Stromal cell of bone marrow (primary cell): Measurements from ENCODE around the gene RFX5.
"Not testable (repeated sequence)": the region's sequence is repeated elsewhere in the genome, so short reads cannot be mapped to it uniquely, and the experiment has no call there.

Experiments
- DNase-seq: peaks from one replicate; pipeline ENCODE4 v3.0.0-alpha.2; 2012; ENCODE audit warnings: low read depth

RFX5 gene

GRCh38 chr1:151362308-151363155 lies 15.5 kb upstream of the RFX5 start:
- no peak for DNase-seq

DNA sequence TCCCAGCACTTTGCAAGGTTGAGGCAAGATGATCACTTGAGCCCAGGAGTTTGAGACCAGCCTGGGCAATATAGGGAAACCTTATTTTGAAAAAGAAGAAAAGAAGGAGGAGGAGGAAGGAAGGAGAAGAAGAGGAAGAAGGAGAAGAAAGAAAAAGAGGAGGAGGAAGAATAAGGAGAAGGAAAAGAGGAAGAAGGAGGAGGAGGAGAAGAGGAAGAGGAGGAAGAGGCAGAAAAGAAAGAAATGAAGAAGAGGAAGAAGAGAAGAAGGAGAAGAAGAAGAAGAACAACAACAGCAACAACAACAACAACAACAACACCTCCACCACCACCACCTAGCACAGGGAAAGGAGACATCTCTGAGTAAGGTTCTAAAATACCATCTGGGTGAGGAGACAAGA lies 14.8 kb upstream of the RFX5 start:
- DNase-seq, result no peak

DNA sequence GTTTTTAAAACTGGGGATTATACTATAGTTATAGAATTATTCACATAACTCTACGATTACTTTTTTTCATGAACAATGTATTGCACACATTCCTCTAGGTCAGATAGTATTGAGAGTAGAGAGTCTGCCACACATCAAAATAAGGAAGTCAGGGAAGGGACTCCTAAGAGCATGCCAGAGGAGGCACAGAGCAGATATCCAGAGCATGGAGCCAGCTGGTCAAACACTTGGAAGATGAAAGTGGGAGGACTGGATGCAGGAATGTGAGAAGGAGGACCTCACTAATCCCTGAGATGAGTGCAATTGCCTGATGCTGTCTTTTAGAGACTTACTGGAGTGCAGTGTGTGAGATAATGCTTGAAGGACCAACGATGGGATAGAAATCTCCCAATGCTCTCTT lies 9.6 kb upstream of the RFX5 start:
- no peak for DNase-seq

GRCh38 chr1:151352021-151352718 lies 5.1 kb upstream of the RFX5 start:
- no peak for DNase-seq

- DNase-seq, result not testable (repeated sequence)
Measured at GRCh38 chr1:151350323-151350722, 3.3 kb upstream of the RFX5 start.

- no peak for DNase-seq
Measured at GRCh38 chr1:151347523-151348246, 633 bp upstream of the RFX5 start.

DNA sequence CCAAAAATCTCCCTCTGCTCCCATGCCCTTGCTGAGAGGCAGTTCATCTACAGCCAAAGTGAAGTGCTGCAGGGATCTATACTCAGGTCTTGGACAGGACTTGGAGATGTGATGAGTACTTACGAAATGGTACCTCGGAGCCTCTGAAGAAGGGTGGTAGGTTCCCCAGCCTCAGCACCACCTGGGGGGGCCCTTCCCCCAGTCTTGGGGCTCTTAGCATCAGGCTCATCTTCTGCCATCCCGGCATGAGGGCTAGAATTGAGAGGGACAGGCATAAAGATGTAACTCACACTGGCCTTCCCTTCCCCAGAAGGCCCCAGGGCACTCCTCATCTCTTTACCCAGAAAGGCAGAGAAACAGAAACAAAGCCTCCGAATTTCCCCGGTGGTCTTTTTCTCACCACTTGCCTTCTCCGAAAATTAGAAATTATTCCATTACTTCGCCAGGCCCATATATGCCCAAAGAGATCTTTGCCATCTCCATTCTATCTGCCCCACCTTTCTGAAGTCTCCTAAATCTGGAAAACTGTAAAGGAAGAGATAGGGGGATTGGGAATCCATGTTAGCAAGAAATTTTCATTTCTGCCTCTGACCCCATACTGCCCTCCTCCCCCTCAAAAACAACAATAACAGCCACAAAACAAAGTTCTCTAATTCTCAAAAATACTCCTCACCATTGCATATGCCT lies 827 bp downstream of the RFX5 start:
- DNase-seq, result no peak

DNA sequence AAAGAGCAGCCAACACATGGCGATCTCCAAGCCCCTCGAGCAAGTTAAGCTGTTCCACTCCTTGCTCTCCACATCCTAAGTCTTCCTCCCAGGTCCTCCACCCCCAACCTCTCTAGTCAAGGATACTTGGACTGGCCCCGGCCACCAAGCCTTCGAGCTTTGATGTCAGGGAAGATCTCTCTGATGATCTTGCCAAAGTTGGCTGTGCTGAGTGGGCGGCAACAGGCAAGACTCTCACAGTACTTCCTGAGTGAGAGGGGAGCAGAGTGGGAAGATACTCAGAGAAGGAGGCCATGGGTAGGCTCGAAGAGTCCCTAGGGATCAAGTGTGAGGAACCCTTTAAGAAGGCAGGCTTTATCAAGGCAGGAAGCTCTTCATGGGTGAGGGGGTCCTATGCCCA lies 2.8 kb downstream of the RFX5 start:
- DNase-seq, result no peak

DNA sequence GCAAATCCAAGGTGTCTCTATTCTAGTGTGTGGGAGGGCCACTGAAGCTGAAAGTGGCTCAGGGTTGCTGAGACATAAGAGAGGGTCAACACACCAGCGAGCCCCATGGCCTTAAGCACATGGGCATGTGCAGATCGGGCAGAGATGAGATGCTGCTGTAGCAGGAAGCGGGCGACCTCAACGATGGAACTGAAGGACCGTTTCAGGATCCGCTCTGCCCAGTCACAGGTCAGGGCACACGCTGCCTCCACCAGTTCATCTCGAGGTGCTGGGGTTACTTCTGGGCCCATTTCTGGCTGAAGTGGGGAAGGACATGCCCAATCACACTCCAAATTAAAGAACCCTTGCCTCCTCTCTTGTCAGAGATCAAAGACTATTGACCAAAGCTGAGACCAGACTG lies 3.5 kb downstream of the RFX5 start:
- no peak for DNase-seq

GRCh38 chr1:151342569-151342968 lies 4.5 kb downstream of the RFX5 start:
- no peak for DNase-seq

DNA sequence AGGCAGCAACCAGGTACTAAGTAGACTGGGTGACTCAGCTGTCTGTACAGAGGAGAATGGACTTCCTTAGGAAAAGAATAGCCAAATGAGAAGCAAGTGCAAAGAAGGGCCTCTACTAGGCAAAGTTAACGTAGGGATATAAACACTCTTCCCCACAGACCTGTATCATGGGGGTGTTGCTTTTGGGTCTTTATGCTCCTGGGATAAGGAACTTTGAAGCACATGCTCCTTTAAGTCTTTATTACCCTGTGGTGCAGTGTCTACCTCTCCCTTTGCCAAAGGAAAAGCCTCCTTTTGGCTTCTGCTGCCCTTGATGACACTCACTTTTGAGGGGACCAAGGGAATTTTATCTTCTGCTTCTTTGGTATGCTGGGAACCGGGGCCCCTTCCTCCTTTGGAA lies 5.0 kb downstream of the RFX5 start:
- DNase-seq, result no peak

- DNase-seq, result peak; percentile 73
Measured at GRCh38 chr1:151340870-151341754, 5.9 kb downstream of the RFX5 start.

- no peak for DNase-seq
Measured at GRCh38 chr1:151336556-151336955, 10.5 kb downstream of the RFX5 start.

- no peak for DNase-seq
Measured at GRCh38 chr1:151334822-151335221, 12.2 kb downstream of the RFX5 start.

- no peak for DNase-seq
Measured at GRCh38 chr1:151327903-151328674, 19.0 kb downstream of the RFX5 start.

- DNase-seq, result peak; percentile 96
Measured at GRCh38 chr1:151327223-151327902, 19.7 kb downstream of the RFX5 start, which contains the start of gene PI4KB. TSS of gene PI4KB (minus strand) at chr1:151327416. CDS start at chr1:151316481, 10,935 bp downstream.

DNA sequence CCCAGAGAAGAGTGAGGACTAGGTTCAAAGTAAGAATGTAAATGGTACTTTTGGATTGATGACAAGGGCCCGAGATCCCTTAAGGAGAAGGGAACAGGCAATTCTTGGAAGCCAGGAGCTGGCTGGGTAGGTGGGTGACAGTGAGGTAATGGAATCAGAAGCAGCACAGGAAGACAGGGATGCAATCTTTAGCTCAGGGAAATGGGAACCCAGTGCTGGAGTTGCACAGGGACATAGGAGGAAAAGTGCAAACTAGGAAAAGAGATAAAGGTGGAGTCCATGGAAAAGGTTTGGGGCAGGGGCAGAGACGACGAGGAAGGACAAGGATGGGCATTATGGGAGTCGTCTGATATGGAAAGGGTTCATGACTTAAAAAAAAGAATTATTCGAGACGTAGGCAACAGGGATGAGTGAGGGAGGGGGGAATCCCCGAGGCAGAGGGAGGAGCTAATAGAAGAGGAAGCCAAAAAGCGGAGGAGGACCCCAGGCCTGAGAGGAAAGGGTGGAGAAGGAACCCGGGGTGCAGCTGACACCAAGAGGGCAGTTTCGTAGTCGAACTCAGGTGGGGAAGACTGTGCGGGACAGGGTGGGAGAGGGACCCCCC lies 20.3 kb downstream of the RFX5 start:
- no peak for DNase-seq

GRCh38 chr1:151325646-151326429 lies 21.2 kb downstream of the RFX5 start:
- DNase-seq, result no peak
